TTC549 (cell line): ENCODE results near the gene RPAP2.
"Not testable (repeated sequence)": the region's sequence is repeated elsewhere in the genome, so short reads cannot be mapped to it uniquely, and the experiment has no call there.

ENCODE experiments used
- FAIRE-seq: peaks from 2 replicates; lab custom pipeline; 2012; peaks lifted over from hg19 to GRCh38; lab: Jason Lieb, UNC

RPAP2 gene

DNA sequence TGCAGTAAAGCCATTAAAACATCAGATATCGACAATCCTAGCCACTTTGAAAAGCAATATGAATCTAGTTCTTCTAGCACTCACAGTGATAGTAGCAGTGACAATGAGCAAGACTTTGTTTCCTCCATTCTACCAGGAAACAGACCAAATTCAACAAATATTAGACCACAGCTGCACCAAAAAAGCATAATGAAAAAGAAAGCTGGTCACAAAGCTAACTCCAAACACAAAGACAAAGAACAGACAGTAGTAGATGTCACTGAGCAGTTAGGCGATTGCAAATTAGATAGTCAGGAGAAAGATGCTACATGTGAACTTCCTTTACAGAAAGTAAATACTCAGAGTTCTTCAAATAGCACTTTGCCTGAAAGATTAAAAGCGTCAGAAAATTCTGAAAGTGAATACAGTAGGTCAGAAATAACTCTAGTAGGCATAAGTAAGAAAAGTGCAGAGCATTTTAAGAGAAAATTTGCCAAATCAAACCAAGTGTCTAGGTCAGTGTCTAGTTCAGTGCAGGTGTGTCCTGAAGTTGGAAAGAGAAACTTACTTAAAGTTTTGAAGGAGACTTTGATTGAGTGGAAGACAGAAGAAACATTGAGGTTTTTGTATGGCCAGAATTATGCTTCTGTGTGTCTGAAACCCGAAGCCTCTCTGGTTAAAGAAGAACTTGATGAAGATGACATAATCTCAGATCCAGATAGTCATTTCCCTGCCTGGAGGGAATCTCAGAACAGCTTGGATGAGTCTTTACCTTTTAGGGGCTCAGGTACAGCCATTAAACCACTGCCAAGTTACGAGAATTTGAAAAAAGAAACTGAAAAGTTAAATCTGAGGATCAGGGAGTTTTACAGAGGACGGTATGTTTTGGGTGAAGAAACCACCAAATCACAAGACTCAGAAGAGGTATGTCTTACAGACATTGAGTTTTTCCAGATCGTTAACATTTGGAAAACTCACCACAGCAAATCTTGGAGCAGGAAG, 24.9 kb downstream of the RPAP2 start:
- no peak for FAIRE-seq

DNA sequence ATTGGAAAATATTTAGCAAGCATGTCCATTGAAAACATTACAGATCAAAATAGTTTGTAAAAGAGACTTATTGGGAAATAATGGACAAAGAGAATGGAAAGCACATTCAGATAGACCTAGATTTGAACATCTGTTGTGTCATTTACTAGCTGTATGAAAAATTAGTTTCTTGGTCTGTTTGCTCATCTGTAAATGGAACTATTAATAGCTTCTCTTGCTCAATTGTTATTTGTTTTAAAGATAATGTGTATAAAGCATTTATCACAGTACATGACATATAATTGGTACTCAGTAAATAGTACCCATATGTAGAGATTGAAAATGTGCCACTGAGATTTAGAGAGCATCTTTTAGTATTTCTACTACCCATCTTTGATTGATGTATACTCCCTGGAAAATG, 25.9 kb downstream of the RPAP2 start:
- FAIRE-seq, result no peak

DNA sequence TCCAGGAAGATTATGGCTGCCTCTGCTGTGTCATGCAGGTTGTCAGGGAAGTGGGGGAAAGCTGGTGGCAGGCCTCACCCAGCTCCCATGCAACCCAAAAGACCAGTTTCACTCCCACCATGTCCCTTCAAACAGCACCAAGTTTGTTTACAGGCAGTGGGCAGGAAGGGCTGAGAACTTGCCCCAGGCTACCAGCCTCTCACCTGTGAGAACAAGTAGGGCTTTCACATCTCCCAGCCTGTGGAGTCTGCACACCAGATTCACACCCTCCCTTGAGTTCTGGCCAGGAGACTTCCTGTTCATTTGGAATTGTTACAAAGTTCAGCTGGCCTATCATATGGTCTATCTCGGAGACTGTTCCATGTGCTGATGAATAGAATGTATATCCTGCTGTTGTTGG, 27.8 kb downstream of the RPAP2 start:
- no peak for FAIRE-seq

DNA sequence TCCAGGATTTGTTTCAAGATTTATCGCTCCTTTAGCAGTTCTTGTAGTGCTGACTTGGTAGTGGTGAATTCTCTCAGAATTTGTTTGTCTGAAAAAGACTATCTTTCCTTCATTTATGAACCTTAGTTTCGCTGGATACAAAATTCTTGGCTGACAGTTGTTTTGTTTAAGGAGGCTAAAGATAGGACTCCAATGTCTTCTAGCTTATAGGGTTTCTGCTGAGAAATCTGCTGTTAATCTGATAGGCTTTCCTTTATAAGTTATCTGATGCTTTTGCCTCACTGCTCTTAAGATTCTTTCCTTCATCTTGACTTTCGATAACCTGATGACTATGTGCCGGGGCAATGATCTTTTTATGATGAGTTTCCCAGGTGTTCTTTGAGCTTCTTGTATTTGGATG, 28.9 kb downstream of the RPAP2 start:
- FAIRE-seq, result no peak

DNA sequence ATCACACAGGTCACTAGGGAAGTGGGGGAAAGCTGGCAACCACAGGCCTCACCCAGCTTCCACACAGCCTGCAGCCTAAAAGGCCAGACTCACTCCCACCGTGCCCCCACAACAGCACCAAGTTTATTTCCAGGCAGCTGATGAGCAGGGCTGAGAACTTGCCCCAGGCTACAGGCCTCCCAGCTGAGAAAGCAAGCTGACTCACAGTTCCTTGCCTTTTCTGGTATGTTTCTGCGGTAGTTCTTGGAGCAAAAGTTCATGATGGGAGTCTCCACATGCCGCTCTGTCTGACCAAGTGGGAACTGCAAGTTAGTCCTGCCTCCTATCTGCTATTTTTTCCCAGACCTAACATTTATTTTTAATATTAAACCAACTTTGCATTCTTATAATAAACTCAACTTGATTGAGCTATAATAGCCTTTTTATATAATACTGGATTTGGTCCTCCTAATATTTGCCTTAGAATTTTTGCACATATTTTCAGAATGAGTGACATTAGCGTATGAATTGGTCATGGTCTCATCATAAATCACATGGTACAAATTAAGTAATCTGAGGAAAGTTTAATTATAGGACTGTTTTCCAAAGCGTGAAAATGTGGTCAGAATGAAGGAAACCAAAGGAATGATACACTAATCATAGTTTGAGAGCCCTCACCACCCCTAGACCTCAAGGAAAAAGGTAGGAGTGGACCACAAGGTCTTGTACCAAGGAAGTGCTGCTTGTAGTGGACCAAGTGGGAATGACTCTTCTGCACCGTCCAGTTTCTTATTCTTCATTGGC, 30.7 kb downstream of the RPAP2 start:
- FAIRE-seq, result no peak

DNA sequence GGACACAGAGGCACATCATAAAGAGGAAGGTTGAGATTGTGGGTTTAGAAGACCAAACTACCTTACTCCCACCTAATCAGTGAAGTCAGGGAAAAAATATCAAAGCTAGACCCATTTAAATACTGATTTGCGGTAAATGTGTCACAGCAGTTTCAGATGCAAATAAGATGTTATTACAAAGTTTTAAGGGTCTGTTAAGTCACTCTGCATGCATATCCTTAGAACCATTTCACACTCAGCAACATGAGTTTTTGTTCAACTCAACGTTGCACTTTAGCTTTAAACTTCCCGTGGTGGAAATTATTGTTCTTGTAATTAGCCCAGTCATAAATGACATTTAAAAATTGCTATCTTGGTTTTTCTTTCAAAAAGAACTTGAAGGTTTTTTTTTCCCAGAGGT, 34.8 kb downstream of the RPAP2 start:
- FAIRE-seq, result no peak

DNA sequence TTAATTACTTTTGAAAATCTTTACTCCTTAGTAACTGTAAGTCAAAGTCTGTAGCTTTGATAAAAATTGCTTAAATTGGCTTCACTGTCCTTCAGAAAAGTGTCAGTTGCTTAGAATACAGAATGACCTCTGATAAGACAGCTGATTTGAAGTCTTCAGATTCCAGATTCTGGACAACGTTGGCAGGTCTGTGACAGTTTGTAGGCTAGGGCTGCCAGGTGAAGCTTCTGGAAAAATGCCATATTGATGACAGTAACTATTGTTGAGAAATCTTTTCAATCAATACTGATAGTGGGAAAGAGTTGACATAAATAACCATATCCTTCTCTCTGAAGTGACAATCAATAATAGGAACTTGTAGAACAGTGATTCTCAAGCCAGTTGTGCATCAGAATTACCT, 41.3 kb downstream of the RPAP2 start:
- no peak for FAIRE-seq

DNA sequence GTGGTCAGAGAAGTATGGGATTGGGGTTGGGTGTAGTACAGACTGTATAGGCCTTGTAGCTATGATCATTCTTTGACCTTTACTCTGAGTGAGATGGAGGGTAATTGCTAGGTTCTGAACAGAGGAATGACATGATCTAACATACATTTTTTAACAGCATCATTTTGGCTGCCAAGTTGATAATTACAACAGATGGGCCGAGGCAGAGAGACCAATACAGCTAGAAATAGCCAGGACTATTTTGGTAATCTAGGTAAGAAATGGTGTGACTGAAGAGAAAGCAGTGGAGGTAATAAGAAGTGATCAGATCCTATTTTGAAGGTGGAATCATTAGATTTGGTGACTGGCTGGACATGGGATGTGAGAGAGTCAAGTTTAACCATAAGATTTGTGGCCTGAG, 43.5 kb downstream of the RPAP2 start:
- no peak for FAIRE-seq

DNA sequence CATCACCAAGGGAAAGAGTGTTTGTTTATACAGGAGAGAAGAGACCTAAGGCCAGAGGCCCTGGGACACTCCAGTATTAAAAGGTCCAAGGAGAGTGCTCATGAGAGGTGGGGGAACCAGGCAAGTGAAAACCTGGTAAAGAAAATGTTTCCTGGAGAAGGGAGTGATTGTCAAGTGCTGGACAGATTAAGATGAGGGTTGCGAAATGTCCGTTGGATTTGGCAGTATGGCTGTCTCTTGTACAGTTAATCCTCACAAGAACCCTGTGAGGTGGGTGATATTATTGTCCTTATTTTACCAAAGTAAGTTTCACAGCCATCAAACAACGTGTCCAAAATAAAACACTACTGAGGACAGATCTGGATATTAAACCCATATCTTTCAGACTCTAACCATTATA, 44.2 kb downstream of the RPAP2 start:
- no peak for FAIRE-seq

DNA sequence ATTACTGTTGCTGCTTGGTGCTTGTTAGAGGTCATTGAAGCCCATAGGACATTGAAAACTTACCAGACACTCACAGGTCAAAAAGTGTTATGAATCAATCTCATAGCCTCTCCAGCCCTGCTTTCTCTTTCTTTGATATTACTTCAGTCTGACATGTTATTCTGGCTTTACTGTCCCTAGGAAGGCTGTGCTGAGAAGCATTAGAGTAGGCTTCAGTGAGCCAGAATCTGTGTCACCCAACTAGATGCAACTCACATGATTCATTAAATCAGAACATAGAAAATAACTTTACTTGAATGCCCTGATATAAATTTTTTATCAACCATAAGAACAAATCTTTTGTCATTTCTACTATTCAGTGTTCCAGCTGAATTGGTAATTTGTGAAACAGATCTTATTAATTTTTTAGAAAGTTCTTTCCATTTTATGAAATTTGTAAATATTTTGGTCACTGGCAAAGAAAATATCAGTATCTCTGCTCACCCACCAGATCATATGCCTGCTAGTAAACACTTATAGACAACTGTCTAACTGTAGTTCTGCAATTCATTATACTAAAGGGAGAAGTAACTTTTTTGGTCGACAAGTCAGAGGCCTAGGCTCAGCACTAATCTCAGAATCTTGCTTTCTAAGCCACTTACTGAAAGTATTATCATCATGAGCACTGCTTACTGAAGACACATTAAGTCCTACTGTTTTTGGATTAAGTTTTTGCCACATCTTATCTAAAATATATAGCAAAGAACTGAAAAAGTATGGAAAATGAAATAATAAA, 48.2 kb downstream of the RPAP2 start:
- FAIRE-seq, result no peak

DNA sequence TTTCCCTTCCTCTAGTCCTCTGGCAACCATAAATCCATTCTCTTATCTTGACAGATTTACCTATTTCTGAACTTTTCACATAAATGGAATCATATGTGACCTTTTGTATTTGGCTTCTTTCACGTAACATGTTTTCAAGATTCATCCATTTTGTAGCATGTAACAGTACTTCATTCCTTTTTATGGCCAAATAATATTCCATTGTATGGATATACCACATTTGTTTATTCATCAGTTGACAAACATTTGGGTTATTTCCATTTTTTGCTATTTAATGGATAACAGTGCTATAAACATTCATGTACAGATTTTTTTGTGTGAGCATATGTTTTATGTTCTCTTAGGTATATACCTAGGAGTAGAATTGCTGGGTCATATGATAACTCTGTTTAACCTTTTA, 54.0 kb downstream of the RPAP2 start:
- FAIRE-seq, result no peak

DNA sequence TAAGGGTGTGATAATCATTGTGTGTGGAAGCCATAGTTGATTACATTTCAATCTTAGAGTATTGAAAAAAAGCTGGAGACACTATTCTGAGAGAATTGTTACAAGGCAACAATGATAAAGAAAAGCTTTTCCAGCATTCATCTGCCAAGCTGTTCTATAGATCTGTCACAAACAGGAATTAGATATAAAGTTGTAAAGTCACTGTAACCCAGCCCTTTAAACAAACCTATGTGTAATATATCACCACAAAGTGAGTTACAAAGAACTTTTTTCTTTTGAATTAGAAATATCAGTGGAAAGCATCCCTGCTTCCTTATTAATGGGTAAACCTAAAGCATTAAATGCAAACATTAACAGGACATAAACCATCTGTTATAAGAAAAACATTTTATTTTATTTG, 55.4 kb downstream of the RPAP2 start:
- FAIRE-seq, result no peak

DNA sequence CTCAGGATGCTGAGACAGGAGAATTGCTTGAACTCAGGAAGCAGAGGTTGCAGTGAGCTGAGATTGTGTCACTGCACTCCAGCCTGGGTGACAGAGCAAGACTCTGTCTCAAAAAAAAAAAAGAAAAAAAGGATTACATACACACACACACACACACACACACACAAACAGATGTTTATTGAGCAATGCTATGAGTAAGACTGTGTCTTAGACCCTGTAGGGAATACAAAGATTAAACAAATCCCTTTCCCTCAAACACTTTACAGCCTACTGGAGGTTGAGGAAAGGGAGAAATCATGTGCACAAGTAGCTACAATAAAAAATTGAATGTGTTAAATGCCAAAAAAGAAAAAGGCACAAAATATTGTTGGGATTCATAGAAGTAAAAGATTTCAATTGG, 58.1 kb downstream of the RPAP2 start:
- FAIRE-seq, result no peak

DNA sequence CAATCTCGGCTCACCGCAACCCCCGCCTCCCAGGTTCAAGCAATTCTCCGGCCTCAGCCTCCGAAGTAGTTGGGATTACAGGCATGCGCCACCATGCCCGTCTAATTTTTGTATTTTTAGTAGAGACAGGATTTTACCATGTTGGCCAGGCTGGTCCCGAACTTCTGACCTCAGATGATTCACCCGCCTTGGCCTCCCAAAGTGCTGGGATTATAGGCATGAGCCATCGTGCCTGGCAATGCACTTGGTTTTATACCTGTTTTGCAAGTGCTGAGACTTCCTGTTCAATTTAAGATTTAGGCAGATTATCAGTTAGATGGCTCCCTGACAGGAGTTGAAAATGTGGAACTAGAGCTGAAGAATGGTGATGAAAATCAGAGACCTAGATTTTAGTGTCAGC, 60.5 kb downstream of the RPAP2 start:
- FAIRE-seq, result not testable (repeated sequence)

DNA sequence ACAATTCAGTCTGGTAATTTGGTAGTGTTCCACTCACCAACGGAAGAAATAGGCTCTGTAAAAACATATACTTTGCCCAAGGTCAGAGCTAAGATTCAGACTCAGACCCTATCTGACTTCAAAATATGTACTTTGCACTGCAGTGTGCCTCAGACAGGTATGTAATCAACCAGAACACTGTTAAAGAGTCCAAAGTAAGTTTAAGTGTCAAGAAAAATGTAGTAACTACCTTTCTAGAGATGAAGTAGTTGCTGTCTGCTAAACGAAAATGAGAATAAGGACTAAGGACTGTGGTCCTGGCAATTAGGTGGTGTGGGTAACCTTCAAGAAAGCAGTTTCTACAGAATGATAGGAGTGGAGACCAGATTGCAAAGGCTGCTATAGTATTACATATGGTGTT, 61.1 kb downstream of the RPAP2 start:
- FAIRE-seq, result no peak

DNA sequence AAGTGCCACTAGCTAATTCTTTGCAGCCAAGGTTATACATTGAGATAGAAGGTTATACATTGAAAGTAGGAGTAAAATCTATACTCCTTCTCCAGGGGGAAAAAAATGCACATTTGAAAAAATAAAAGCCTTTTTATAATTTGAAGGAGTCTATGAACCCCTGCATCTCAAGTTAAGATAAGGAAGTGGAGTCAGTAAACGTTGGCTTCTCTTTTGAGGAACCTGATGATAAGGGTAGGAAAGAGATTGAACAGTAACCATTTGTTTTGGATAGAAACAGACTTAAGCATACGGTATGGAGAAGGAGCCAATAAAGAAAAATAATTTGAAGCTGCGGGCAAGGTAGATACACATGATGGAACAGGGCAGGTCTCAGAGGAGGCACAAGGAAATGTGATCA, 64.1 kb downstream of the RPAP2 start:
- FAIRE-seq, result no peak

DNA sequence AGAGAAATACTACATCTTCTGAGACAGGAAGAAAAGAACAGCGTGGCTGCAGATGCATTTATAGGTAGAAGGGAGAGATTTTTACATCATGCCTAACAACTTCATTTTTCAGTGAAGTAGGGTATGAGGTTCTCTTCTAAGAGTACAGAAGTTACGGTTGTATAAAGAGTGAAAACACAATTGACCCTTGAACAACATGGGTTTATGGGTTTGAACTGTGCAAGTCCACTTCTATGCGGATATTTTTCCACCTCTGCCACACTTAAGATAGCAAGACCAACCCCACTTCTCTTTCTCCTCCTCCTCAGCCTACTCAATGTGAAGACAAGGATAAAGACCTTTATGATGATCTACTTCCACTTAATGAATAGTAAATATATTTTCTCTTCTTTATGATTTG, 64.5 kb downstream of the RPAP2 start:
- FAIRE-seq, result no peak

DNA sequence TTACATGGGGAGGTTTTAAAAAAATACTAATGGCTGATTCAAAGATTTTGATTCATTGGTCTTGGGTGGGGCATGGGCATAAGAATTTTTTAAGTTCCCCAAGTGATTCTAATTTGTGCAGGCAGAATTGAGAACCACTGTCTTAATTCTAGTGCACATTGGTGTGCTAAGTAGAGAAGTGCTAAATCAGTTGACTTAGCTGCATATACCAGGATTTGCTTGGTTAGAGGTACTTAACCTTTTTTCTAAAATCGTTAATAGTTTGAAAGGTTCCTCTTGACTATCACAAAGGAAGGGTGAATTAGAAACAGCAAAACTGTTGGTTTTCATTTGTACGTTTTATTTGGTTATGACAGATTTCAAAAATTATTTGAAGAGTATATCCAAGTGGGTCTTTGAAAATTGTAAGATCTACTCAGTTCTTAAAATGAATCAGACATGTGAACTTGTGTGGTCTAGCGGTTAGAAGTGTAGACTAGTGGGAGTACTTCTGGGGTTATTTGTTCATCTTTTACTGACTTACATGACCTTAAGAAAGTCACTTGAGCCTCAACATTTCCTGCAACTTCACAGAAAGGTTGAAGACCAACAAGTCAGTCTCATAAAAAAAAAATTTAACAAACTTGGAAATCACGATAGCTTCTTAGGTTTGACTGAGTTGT, 66.7 kb downstream of the RPAP2 start:
- no peak for FAIRE-seq

DNA sequence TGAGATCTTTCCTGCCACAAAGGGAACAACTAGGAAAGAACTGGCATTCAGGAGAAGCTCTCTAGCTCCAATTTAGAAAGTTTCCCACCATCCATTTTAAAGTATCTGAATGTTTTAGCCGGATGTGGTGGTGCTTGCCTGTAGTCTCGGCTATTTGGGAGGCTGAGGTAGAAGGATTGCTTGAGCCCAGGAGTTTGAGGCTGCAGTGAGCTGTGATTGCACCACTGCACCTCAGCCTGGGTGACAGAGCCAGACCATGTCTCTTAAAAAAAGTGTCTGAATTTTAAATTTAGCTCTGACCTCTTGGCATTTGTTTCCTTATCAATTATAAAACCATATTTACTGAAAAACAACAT, 67.2 kb downstream of the RPAP2 start:
- no peak for FAIRE-seq

DNA sequence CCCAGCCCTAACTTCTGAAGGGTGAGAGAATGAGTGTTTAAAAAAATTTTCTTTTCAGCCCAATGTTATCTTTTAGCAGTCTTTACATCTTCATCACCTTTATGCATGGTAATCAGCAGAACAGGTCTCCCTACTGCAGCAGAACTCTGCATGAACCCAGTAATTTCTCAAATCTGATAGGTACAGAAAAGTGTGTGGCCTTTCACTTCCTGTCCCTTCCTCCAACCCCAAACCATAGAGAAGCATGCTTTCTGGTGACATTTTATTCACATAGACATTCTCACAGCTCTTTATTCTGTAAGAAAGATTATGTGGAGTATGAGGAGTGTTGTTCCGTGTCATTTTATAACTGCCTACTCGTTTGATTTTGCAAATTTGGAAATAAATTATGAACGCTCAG, 68.6 kb downstream of the RPAP2 start:
- no peak for FAIRE-seq

DNA sequence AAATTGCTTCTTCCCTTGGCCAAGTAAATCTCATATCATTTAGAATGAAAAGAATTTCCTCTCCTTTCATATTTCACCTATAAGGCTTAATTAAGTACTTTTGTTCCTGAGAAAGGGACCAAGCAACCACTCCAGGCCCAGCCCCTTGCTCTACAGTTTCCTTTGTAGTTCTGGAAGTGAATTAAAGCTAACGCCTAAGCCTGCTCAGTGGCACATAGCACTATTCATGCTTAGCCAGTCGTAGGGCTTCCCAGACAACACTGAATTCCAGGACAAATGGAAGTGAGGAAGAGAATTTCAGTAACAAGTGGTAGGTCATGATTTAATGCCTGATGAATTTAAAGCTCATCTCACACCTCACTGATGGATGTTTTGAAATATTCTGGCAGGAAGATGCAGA, 73.3 kb downstream of the RPAP2 start:
- no peak for FAIRE-seq

DNA sequence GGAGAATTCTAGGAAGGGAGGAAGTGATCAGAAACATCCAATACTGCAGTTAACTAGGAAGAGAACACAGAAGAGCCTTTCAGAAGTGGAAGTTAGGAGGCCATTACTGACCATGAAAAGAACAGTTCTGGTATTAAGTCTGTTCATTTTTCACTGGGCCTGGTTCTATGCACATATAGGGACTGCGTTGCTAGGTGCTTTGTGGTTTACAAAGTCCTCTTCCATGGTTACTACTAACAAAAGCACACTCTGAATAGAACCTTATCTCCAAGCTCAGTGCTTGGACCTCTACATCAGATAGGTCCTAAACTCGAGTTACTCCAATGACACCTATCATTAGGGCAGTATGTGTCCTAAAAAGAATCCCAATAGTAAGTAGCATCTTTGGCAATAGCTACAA, 75.4 kb downstream of the RPAP2 start:
- no peak for FAIRE-seq
